Neural cell (in vitro differentiated cells): ENCODE data around the gene SAMM50. TPM values are rescaled to one million over a fixed set of nuclear protein-coding genes. Genes with fewer than 3 reads are reported as not detected.
"Not testable (repeated sequence)": the region's sequence is repeated elsewhere in the genome, so short reads cannot be mapped to it uniquely, and the experiment has no call there.

ENCODE experiments used
- H2AFZ ChIP-seq: fragments of 200-600, 300-800 bp; sonication (generic), shearing (Covaris generic); 2 replicates; pipeline ENCODE4 v1.6.0; 2014; ENCODE audit warnings: low read depth, mild to moderate bottlenecking, antibody characterized with exemption, low read length, moderate library complexity
- H3F3A ChIP-seq: fragments of 200-600 bp; shearing (Covaris generic); 2 replicates; pipeline ENCODE4 v1.6.1; 2016; ENCODE audit warnings: mild to moderate bottlenecking, moderate library complexity, mixed read lengths, antibody characterized with exemption, low read length; ENCODE audit not compliant: insufficient read depth, poor library complexity, severe bottlenecking
- H3K27ac ChIP-seq: fragments of 200-600, 300-800 bp; sonication (generic), shearing (Covaris generic); 2 replicates; pipeline ENCODE4 v1.5.1; 2014; ENCODE audit warnings: mild to moderate bottlenecking, low read length, moderate library complexity
- H3K27me3 ChIP-seq: fragments of 300-800, 200-600 bp; sonication (generic), shearing (Covaris generic); 2 replicates; pipeline ENCODE4 v1.6.0; 2014; ENCODE audit warnings: mild to moderate bottlenecking, low read depth, low read length, moderate library complexity; ENCODE audit not compliant: insufficient read depth
- H3K36me3 ChIP-seq: fragments of 300-800, 200-600 bp; sonication (generic), shearing (Covaris generic); 2 replicates; pipeline ENCODE4 v1.5.1; 2014; ENCODE audit warnings: mild to moderate bottlenecking, antibody characterized with exemption, low read length, moderate library complexity; ENCODE audit not compliant: insufficient read depth
- H3K4me2 ChIP-seq: fragments of 300-800, 200-600 bp; sonication (generic), shearing (Covaris generic); 2 replicates; pipeline ENCODE4 v1.6.0; 2014; ENCODE audit warnings: mild to moderate bottlenecking, low read length
- H3K4me3 ChIP-seq: fragments of 300-800, 200-600 bp; sonication (generic), shearing (Covaris generic); 2 replicates; pipeline ENCODE4 v1.5.1; 2014; ENCODE audit warnings: mild to moderate bottlenecking, low read length, moderate library complexity
- H3K79me2 ChIP-seq: fragments of 200-600 bp; shearing (Covaris generic); replicated peaks from 2 replicates; pipeline ENCODE4 v1.6.0; 2014; ENCODE audit warnings: mild to moderate bottlenecking, low read length, moderate library complexity; ENCODE audit not compliant: insufficient read depth
- H3K9ac ChIP-seq: fragments of 300-800, 200-600 bp; sonication (generic), shearing (Covaris generic); 2 replicates; pipeline ENCODE4 v1.6.1; 2016; ENCODE audit warnings: mild to moderate bottlenecking, low read length, mixed read lengths
- H3K9me2 ChIP-seq: fragments of 200-600 bp; shearing (Covaris generic); 2 replicates; pipeline ENCODE4 v1.6.1; 2016; ENCODE audit warnings: mild to moderate bottlenecking, low read length, mixed read lengths; ENCODE audit not compliant: insufficient read depth
- H3K9me3 ChIP-seq: fragments of 200-600, 300-800 bp; sonication (generic), shearing (Covaris generic); 2 replicates; pipeline ENCODE4 v1.6.1; 2016; ENCODE audit warnings: mild to moderate bottlenecking, mixed run types, low read length, moderate library complexity, mixed read lengths
- H4K20me1 ChIP-seq: fragments of 200-600 bp; shearing (Covaris generic); 2 replicates; pipeline ENCODE4 v1.6.1; 2016; ENCODE audit warnings: mild to moderate bottlenecking, mixed run types; ENCODE audit not compliant: insufficient read depth
- CTCF ChIP-seq: fragments of 450-650 bp; IDR thresholded peaks from 2 replicates; pipeline ENCODE4 v1.5.1; 2014; ENCODE audit warnings: antibody characterized with exemption, mild to moderate bottlenecking, moderate library complexity; ENCODE audit not compliant: poor library complexity, severe bottlenecking
- EP300 ChIP-seq: fragments of 450-650 bp; conservative IDR thresholded peaks from 2 replicates; pipeline ENCODE4 v1.6.1; 2014; ENCODE audit warnings: antibody characterized with exemption, mild to moderate bottlenecking, moderate library complexity; ENCODE audit not compliant: poor library complexity, severe bottlenecking
- EZH2 ChIP-seq: fragments of 200-600, 300-800 bp; shearing (Covaris generic), sonication (generic); IDR thresholded peaks from 2 replicates; pipeline ENCODE4 v1.6.1; 2014; ENCODE audit warnings: antibody characterized with exemption, low read length, borderline replicate concordance, mild to moderate bottlenecking; ENCODE audit not compliant: insufficient read depth, poor library complexity, severe bottlenecking
- MXI1 ChIP-seq: fragments of 450-650 bp; conservative IDR thresholded peaks from 2 replicates; pipeline ENCODE4 v1.6.1; 2014; ENCODE audit warnings: antibody characterized with exemption, mild to moderate bottlenecking; ENCODE audit not compliant: poor library complexity, severe bottlenecking
- POLR2AphosphoS5 ChIP-seq: IDR thresholded peaks from 2 replicates; pipeline ENCODE4 v1.6.1; 2012
- RAD21 ChIP-seq: fragments of 450-650 bp; conservative IDR thresholded peaks from 2 replicates; pipeline ENCODE4 v1.6.1; 2014; ENCODE audit warnings: antibody characterized with exemption, mild to moderate bottlenecking, moderate library complexity
- REST ChIP-seq: IDR thresholded peaks from 2 replicates; pipeline ENCODE4 v1.6.1; 2012; ENCODE audit warnings: borderline replicate concordance
- SMC3 ChIP-seq: fragments of 450-650 bp; conservative IDR thresholded peaks from 2 replicates; pipeline ENCODE4 v1.6.1; 2014; ENCODE audit warnings: antibody characterized with exemption, mild to moderate bottlenecking, moderate library complexity; ENCODE audit not compliant: poor library complexity
- TAF1 ChIP-seq: IDR thresholded peaks from 2 replicates; pipeline ENCODE4 v1.6.1; 2012; ENCODE audit warnings: low read depth
- polyA plus RNA-seq: library from polyadenylated mRNA; depleted of rRNA; stranded (reverse); fragments of >200 nt; gene quantifications from 2 replicates; pipeline ENCODE4 v1.2.3, GENCODE V29; 2014

The SAMM50 gene
- polyA plus RNA-seq, 1 donor from 2014 or later = 38.1 TPM

GRCh38 chr22:44014241-44014640 lies 59.0 kb downstream of the SAMM50 start:
- no peak overlapping the region for H3K27ac ChIP-seq
- H3K4me2 ChIP-seq = no peak overlapping the region
- no peaks in the 10 kb centered on the region for H3K36me3 ChIP-seq
- H3K9me3 ChIP-seq = no peaks in the 10 kb centered on the region
- H4K20me1 ChIP-seq = no peaks in the 10 kb centered on the region
- no peak overlapping the region for H2AFZ ChIP-seq
- H3K27me3 ChIP-seq = no peaks in the 10 kb centered on the region
- H3K4me3 ChIP-seq = no peak overlapping the region
- no peak overlapping the region for H3K9ac ChIP-seq
- H3K79me2 ChIP-seq = no peaks in the 10 kb centered on the region
- H3K9me2 ChIP-seq = no peaks in the 10 kb centered on the region
- no peaks in the 10 kb centered on the region for H3F3A ChIP-seq
- TF ChIP-seq POLR2AphosphoS5 = no peak
- no peak for TF ChIP-seq TAF1
- no peak for TF ChIP-seq RAD21
- no peak for TF ChIP-seq EP300
- TF ChIP-seq SMC3 = no peak
- no peak for TF ChIP-seq EZH2
- no peak for TF ChIP-seq CTCF
- TF ChIP-seq MXI1 = no peak

GRCh38 chr22:44016586-44016985 lies 61.3 kb downstream of the SAMM50 start:
- not testable (repeated sequence) for H2AFZ ChIP-seq, H3K27ac ChIP-seq, H3K4me2 ChIP-seq, H3K79me2 ChIP-seq, H3K4me3 ChIP-seq, H4K20me1 ChIP-seq, H3K9ac ChIP-seq, H3K9me3 ChIP-seq, H3K27me3 ChIP-seq, H3K36me3 ChIP-seq, H3F3A ChIP-seq, H3K9me2 ChIP-seq

- TF ChIP-seq EP300 (no peak), EZH2 (no peak), RAD21 (no peak), TAF1 (no peak), MXI1 (no peak), SMC3 (no peak), REST (no peak), CTCF (no peak), POLR2AphosphoS5 (no peak)
- Histone ChIP-seq H3K9ac (no peak overlapping the region), H4K20me1 (no peaks in the 10 kb centered on the region), H3K4me3 (no peak overlapping the region), H3K27me3 (peaks cover under 1% of the 10 kb centered on the region), H3K9me2 (no peaks in the 10 kb centered on the region), H3K79me2 (no peaks in the 10 kb centered on the region), H3K4me2 (no peak overlapping the region), H3K9me3 (no peaks in the 10 kb centered on the region), H3F3A (no peaks in the 10 kb centered on the region), H3K36me3 (no peaks in the 10 kb centered on the region), H2AFZ (no peak overlapping the region), H3K27ac (no peak overlapping the region)
Observed at GRCh38 chr22:44018594-44018993, 63.4 kb downstream of the SAMM50 start.
